Jurkat, Clone E6-1 (cell line): Measurements from ENCODE around the gene SLC8A3. TPM values are rescaled to one million over a fixed set of nuclear protein-coding genes. Genes with fewer than 3 reads are reported as not detected.
A peak's percentile ranks its signal among the peaks of the same experiment; 100 is the strongest.
"Not testable (repeated sequence)": the region's sequence is repeated elsewhere in the genome, so short reads cannot be mapped to it uniquely, and the experiment has no call there.

ENCODE experiments used
- DNase-seq: peaks from one replicate; pipeline ENCODE4 v3.0.0-alpha.2; 2011; ENCODE audit warnings: low read depth, low spot score
- H3K4me3 ChIP-seq: 2 replicates; pipeline ENCODE4 v1.5.1; 2011; ENCODE audit warnings: mild to moderate bottlenecking, low read length, control low read depth, moderate library complexity
- polyA plus RNA-seq: library from polyadenylated mRNA; unstranded; fragments of >200 nt; gene quantifications from one replicate; pipeline ENCODE4 v1.2.1, GENCODE V29; 2012; ENCODE audit warnings: missing spikeins; ENCODE audit not compliant: insufficient read length, insufficient read depth

Gene SLC8A3
- polyA plus RNA-seq, result not detected

DNA sequence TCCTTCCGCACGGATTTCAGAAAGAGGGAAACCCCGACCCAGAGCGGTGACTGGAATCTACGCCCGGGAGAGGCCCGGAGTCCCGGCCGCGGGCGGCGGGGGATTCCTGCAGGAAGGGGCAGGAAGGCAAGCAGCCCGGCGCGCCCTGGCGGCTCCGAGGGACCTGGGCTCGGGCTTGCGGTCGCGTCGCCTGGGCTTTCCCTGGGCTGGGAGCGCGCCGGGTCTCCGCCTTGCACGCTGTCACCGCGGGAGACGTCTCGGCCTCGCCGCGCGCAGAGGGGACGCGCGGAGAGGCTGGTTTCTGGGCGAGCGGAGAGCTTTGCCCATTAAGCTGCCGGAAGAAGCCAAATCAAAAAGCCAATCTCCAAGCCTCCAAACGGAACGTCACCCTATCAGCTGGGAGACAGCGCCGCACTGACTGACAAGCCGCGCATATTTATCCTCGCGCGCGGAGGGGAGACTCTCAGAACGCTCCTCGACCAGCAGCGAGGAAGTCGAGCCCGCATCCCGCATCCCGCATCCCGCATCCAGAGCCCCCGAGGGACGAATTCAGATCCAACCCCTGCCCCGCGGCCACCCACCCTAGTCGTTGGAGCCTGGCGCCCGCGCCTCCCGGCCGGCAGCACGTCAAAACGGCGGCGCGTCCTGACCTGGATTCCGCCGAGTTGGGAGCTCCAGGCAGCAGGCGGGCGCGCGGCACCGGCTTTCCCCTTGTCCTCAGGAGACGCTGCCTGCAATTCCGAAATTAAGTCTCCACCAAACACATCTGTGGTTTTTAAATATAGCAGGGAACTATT lies at the start of gene SLC8A3:
SLC8A3 (minus strand) TSS at position 293 of the 797 bp plus-strand sequence. CDS start 20,529 bp downstream, outside the sequence.
- no peak for DNase-seq
- peak within 1 kb of the TSS; percentile 33 for H3K4me3 ChIP-seq

GRCh38 chr14:70237710-70238109 lies 49.0 kb upstream of the SLC8A3 start:
- no peak overlapping the region for H3K4me3 ChIP-seq
- peak; percentile 97 for DNase-seq

GRCh38 chr14:70234066-70234950 lies 45.6 kb upstream of the SLC8A3 start:
- H3K4me3 ChIP-seq, result no peak overlapping the region
- DNase-seq, result no peak

GRCh38 chr14:70231756-70232544 lies 43.2 kb upstream of the SLC8A3 start:
- not testable (repeated sequence) for H3K4me3 ChIP-seq, DNase-seq

DNA sequence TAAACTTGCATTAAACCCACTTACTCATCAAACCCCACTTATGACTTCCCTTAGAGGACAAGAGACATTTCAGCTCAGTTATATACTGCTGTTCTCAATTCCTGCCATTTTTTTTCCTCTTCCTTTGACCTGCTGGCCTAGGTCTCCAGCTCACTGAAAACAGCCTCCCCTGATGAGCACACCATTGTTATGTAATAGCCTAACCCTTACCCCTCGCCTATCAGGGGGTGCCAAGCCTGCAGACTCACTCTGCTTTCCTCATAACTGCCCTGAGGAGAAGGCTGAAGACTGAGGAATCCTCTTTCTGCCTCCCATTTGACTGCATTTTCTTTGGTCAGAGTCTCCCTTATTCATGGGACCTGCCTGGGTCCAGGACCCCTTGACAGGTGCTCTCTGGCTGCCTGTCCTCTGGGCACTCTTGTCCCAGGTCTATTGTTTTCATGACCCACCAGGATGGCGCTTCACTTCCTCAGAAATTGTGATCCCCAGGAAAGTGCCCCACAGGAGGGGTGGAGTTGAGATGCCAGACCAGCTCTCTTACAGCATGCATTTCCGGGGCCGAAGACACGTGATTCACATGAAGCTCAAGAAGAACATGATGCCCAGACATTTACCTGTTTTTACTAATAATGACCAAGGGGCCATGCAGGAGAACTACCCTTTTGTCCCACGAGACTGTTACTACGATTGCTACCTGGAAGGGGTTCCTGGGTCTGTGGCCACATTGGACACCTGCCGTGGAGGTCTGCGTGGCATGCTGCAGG lies 41.3 kb upstream of the SLC8A3 start:
- DNase-seq, H3K4me3 ChIP-seq: not testable (repeated sequence)

GRCh38 chr14:70213721-70214282 lies 25.1 kb upstream of the SLC8A3 start:
- H3K4me3 ChIP-seq, result no peak overlapping the region
- DNase-seq, result no peak

- DNase-seq, result no peak
- H3K4me3 ChIP-seq, result no peak overlapping the region
These were observed 24.0 kb upstream of the SLC8A3 start for GRCh38 chr14:70212752-70213151.

- DNase-seq, result no peak
- no peak overlapping the region for H3K4me3 ChIP-seq
These were observed 19.6 kb upstream of the SLC8A3 start for GRCh38 chr14:70208380-70208779.

DNA sequence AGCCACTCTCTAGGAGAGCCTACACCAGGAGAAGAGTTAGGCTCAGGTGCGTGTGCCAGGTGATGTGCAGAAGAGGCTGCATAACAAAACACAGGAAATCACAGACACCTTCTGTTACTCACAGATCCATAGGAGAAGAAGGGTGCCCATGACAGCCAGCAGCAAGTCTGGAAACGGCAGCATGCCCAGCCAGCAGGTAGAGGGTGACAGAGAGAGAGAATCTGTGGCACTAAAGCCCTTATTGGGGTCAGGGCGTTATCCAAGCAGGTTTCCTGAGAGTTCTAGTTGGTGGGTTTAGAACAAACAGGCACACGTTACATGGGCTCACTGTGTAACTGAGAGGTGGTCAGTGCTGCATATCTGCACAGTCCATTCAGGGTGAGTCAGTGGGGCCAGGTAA lies 14.9 kb upstream of the SLC8A3 start:
- DNase-seq, result no peak
- H3K4me3 ChIP-seq, result no peak overlapping the region

DNA sequence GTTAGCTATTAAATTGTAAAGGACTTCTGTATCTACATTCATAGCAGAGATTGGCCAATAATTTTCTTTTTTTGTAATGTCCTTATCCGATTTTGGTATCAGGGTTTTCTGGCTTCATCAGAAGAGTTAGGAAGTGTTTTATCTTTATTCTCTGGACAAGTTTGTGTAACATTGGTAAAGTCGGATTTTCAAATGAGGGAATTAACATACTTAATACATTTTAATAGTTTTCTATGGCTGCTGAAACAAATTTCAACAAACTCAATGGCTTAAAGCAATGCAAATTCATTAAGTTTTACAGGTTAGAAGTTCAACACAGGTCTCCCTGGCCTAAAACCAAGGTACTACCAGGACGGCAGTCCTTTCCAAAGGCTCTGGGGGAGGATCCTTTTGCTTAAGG lies 13.2 kb upstream of the SLC8A3 start:
- no peak overlapping the region for H3K4me3 ChIP-seq
- DNase-seq, result no peak

DNA sequence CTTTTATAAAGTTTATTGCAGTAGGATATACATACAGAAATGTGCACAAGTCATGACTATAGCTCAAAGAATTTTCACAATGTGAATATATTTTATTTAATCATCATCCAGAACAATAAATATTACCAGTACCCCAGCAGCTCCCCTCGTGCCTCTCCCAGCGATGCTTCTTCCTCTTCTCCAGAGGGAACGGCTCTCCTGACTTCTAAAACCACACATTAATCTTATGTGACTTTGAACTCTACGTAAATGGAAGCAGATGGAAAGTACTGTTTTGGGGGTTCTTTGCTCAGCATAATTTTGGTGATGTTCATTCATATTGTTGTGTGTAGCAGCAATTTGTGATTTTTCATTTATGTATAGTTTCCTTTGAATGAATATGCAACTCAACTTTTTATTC lies 4.6 kb upstream of the SLC8A3 start:
- DNase-seq, result no peak
- H3K4me3 ChIP-seq, result no peak overlapping the region

DNA sequence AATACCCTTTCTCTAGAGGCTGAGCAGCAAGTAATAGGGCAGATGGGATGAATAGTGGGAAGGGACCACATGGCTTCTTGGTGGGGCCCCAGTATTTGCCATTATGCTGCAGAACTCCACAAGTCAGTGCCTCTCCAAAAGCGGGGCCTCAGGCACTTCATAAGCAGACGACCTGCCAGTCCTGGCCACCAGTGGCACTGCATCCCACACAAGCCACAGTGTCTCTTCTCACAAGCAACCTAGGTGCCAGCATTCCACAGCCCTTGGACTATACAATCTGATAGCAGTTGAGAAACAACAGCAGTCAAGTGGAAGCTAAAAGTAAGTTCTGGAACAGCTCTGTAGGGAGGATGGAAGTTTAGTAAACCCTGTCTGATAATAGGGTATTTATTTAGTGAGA lies 4.2 kb upstream of the SLC8A3 start:
- no peak overlapping the region for H3K4me3 ChIP-seq
- DNase-seq, result no peak

- DNase-seq, result no peak
- H3K4me3 ChIP-seq, result no peak overlapping the region
These were observed 1.4 kb upstream of the SLC8A3 start for GRCh38 chr14:70190156-70190555.

GRCh38 chr14:70189456-70190077 lies 816 bp upstream of the SLC8A3 start:
- H3K4me3 ChIP-seq, result no peak overlapping the region
- no peak for DNase-seq

DNA sequence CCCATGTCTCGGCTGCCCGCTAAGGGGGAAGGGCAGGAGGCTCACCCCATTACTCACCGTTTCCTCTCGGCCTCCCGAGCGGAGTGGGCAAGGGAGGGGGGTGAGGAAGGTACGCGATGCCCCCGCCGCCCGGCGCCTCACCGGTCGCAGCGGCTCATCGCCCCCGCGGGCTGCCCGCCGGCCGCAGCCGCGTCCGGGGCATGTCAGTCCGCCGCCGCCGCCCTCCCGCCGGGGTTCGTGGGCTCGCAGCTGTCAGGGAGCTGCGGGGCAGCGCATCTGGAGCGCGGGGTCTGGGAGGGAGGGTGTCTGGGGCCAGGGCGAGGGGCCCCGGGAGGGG lies 461 bp downstream of the SLC8A3 start:
- no peak for DNase-seq
- peak overlapping the region; percentile 33; the same call in 1 of the 2 replicates for H3K4me3 ChIP-seq

DNA sequence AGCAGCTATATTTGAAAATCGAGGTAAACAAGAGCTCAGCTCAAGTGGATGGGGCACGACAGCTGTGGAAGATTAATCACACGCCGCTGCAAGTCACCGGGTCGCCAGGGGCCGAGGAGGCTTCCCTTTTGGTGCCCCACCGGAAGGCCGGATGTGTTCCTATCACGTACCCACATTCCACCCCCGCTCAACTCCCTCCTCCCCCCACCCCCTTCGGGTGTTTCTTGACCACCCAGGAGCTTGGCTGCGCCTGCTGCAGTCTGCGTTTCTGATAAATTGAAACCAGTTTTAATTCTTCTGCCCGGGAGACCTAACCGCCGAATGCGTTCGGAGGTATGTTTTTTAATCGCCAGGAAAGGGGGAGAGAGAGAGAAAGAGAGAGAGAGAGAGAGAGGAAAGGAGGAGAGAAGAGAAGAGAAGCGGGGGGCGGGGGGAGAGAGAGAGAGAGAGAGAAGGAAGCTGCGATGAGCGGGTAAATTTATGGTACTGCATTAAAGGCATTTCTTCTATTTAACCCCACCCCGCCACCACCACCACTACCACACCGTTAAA lies 1.8 kb downstream of the SLC8A3 start:
- H3K4me3 ChIP-seq, result no peak overlapping the region
- DNase-seq, result no peak

DNA sequence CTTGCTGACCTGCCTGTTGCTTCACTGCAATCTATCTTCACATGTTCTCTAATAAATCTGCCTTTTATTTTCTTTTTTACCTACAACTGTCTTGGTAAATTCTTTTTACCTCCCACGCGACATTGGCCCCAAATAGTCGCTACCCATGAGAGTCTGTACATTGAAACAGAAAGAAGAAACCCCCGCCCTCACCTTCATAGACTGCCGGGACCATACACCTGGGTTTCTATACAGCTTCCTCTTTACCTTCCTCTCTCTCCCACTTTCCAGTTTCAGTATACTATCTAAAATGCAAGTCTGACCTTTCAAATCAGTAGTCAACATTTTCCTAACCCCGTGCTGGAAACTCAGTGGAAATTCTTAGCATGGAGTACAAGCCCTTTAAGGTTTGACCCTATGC lies 4.8 kb downstream of the SLC8A3 start:
- H3K4me3 ChIP-seq, result no peak overlapping the region

DNA sequence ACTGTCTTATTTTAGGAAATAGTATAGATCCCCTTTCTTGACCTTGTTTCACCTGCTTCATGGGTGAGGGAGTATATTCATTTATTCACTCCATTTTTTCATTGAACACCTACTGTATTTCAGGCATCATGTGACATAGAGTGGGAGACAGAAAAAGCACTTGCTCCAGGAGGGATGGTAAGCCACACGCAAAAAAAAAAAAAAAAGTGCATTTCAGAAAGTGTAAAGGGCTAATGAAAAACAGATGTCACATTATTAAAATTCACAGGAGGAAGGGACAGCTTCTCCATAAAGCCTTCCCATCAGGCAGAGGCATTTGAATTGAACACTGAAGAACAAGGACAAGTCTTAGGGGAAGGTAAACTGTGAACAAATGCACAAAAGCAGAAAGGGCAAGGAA lies 7.5 kb downstream of the SLC8A3 start:
- no peak for DNase-seq
- H3K4me3 ChIP-seq, result no peak overlapping the region

More for the DNA sequence above, 4.8 kb downstream of the SLC8A3 start:
- DNase-seq, result no peak
